K562 (cell line): ENCODE measurements around the gene SNRNP48. TPM values are rescaled to one million over a fixed set of nuclear protein-coding genes. Genes with fewer than 3 reads are reported as not detected.

Experiments used
- BRD4 ChIP-seq: fragments of 200-600 bp; sonication (generic); IDR thresholded peaks from 2 replicates; pipeline ENCODE4 v1.6.1; 2017; ENCODE audit warnings: inconsistent platforms
- FOXA1 ChIP-seq: fragments of 450-650 bp; IDR thresholded peaks from 2 replicates; pipeline ENCODE4 v1.6.1; 2016; ENCODE audit warnings: mild to moderate bottlenecking, borderline replicate concordance
- GABPB2 ChIP-seq: fragments of 250-450 bp; sonication (Bioruptor Pico); conservative IDR thresholded peaks from 2 replicates; pipeline ENCODE4 v1.5.1; 2021; ENCODE audit warnings: mild to moderate bottlenecking
- GATA2 ChIP-seq: sonication (generic); formaldehyde crosslinking; IDR thresholded peaks from 2 replicates; pipeline ENCODE4 v1.4.0; 2020; ENCODE audit warnings: mild to moderate bottlenecking, missing genetic modification reagents
- GTF2E2 ChIP-seq: fragments of 200-800 bp; sonication (Bioruptor generic); IDR thresholded peaks from 2 replicates; pipeline ENCODE4 v1.6.1; 2016; ENCODE audit warnings: missing genetic modification characterization, missing compliant biosample characterization
- GTF2F1 ChIP-seq: IDR thresholded peaks from 2 replicates; pipeline ENCODE4 v1.6.1; 2011; ENCODE audit warnings: low read depth, low read length, improper control_type of control experiment
- HES1 ChIP-seq: fragments of 450-650 bp; IDR thresholded peaks from 2 replicates; pipeline ENCODE4 v1.6.1; 2016; ENCODE audit warnings: low read depth, mild to moderate bottlenecking, moderate library complexity
- MAFF ChIP-seq: IDR thresholded peaks from 2 replicates; pipeline ENCODE4 v1.6.1; 2012; ENCODE audit warnings: low read length, improper control_type of control experiment
- NFIC ChIP-seq: fragments of 450-650 bp; IDR thresholded peaks from 2 replicates; pipeline ENCODE4 v1.6.1; 2017; ENCODE audit warnings: mild to moderate bottlenecking, inconsistent platforms
- OTX1 ChIP-seq: fragments of 450-650 bp; formaldehyde crosslinking; IDR thresholded peaks from 2 replicates; pipeline ENCODE4 v1.4.0; 2022; ENCODE audit warnings: mild to moderate bottlenecking
- POLR2B ChIP-seq: fragments of 450-650 bp; IDR thresholded peaks from 2 replicates; pipeline ENCODE4 v1.6.1; 2018; ENCODE audit warnings: low read depth; ENCODE audit not compliant: partially characterized antibody
- PYGO2 ChIP-seq: fragments of 450-650 bp; IDR thresholded peaks from 2 replicates; pipeline ENCODE4 v1.6.1; 2016; ENCODE audit warnings: mild to moderate bottlenecking, missing genetic modification characterization, moderate library complexity, missing compliant biosample characterization
- RBFOX2 ChIP-seq: fragments of 200-400 bp; formaldehyde crosslinking; IDR thresholded peaks from 2 replicates; pipeline ENCODE4 v1.6.1; 2017; ENCODE audit warnings: low read depth, mild to moderate bottlenecking, low read length, moderate library complexity
- SMARCC2 ChIP-seq: fragments of 450-650 bp; IDR thresholded peaks from 2 replicates; pipeline ENCODE4 v1.6.1; 2017; ENCODE audit warnings: antibody characterized with exemption, moderate library complexity, mild to moderate bottlenecking, low read depth
- THRAP3 ChIP-seq: fragments of 450-650 bp; IDR thresholded peaks from 2 replicates; pipeline ENCODE4 v1.6.1; 2016; ENCODE audit warnings: mild to moderate bottlenecking, inconsistent platforms, borderline replicate concordance
- ZMIZ1 ChIP-seq, 2 experiments: fragments of 150-350 bp in 1 of 2; IDR thresholded peaks; 2 replicates each; pipeline ENCODE4 v1.6.1; 2012 to 2016; ENCODE audit warnings: low read depth in 2 of 2, low read length in 2 of 2, mild to moderate bottlenecking in 1 of 2, moderate library complexity in 1 of 2
- ZNF766 ChIP-seq: fragments of 200-800 bp; sonication (Bioruptor generic); conservative IDR thresholded peaks from 2 replicates; pipeline ENCODE4 v1.6.1; 2016; ENCODE audit warnings: missing genetic modification characterization, missing compliant biosample characterization
- polyA plus RNA-seq, 8 experiments: library from polyadenylated mRNA; depleted of rRNA in 4 of 8; stranded (reverse) in 5 of 8; unstranded in 3 of 8; fragments of >200 nt; fragmentation: Nextera tagmentation in 2 of 8; fragmentation: Illumina TruSeq in 1 of 8; extraction: Ambion mirVana in 2 of 8; extraction: Trizol in 1 of 8; gene quantifications; 2 replicates each; pipeline versions ENCODE4 v1.2.1 to v1.2.3, GENCODE V29; 2011 to 2014; ENCODE audit warnings: inconsistent platforms in 1 of 8, missing spikeins in 1 of 8
- total RNA-seq, 7 experiments: library from RNA; depleted of rRNA in 6 of 7; stranded (reverse); fragments of >200 nt in 6 of 7; fragmentation: Illumina TruSeq in 2 of 7; extraction: Trizol in 2 of 7; gene quantifications; 2 replicates each; pipeline versions ENCODE4 v1.2.1 to v1.2.3, GENCODE V29; 2011 to 2021; ENCODE audit warnings: low replicate concordance in 1 of 7
- TF ChIP-seq, protein P1 (sequence below): fragments of 200-800 bp; sonication (Bioruptor generic); IDR thresholded peaks from 2 replicates; pipeline ENCODE4 v1.6.1; 2016; ENCODE audit warnings: missing genetic modification characterization, missing compliant biosample characterization

SNRNP48 gene
- total and polyA plus RNA-seq, 9 of the 15 experiments (the other 6 are each of a cell fraction or from before 2014, with no cell fraction given): 6.2 to 32.9 (median 18.6) TPM

DNA sequence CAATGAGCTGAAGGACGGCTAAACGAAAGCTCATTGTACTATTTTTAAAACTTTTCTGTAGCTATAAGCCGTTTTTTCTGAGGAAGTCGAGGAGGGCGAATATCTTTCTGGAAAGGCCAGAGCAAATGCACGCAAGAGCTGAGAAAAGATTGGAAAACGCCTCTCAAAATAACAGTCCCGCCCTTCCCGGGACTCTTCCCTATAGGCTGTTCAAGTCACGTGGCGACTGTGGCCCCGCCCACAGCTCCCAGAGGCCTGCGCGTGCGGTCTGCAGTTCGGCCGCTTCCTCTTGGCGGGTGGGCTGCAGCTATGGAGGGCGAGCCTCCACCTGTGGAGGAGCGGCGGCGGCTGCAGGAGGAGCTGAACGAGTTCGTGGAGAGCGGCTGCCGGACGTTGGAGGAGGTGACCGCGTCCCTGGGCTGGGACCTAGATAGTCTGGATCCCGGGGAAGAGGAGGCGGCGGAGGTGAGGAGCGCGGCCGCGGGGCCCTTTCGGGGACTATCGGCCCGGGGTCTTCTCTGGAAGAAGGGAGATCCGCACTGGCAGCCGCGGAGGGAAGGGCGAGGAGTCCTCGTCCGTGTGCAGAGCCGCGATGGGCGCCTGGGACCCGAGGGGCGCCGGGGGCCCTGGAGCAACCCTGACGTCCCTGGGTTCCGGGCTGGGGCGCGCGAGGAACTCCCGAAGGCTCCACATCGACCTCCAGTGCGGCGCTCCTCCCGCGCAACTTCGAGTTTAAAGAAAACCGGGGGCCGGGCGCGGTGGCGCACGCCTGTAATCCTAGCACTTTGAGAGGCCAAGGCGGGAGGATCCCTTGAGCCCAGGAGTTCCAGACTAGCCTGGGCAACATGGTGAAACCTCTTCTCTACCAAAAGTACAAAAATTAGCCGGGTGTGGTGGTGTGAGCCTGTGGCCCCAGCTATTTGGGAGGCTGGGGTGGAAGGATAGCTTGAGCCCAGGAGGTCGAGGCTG lies at the start of gene SNRNP48 (continued):
- TF ChIP-seq, protein P1, sequence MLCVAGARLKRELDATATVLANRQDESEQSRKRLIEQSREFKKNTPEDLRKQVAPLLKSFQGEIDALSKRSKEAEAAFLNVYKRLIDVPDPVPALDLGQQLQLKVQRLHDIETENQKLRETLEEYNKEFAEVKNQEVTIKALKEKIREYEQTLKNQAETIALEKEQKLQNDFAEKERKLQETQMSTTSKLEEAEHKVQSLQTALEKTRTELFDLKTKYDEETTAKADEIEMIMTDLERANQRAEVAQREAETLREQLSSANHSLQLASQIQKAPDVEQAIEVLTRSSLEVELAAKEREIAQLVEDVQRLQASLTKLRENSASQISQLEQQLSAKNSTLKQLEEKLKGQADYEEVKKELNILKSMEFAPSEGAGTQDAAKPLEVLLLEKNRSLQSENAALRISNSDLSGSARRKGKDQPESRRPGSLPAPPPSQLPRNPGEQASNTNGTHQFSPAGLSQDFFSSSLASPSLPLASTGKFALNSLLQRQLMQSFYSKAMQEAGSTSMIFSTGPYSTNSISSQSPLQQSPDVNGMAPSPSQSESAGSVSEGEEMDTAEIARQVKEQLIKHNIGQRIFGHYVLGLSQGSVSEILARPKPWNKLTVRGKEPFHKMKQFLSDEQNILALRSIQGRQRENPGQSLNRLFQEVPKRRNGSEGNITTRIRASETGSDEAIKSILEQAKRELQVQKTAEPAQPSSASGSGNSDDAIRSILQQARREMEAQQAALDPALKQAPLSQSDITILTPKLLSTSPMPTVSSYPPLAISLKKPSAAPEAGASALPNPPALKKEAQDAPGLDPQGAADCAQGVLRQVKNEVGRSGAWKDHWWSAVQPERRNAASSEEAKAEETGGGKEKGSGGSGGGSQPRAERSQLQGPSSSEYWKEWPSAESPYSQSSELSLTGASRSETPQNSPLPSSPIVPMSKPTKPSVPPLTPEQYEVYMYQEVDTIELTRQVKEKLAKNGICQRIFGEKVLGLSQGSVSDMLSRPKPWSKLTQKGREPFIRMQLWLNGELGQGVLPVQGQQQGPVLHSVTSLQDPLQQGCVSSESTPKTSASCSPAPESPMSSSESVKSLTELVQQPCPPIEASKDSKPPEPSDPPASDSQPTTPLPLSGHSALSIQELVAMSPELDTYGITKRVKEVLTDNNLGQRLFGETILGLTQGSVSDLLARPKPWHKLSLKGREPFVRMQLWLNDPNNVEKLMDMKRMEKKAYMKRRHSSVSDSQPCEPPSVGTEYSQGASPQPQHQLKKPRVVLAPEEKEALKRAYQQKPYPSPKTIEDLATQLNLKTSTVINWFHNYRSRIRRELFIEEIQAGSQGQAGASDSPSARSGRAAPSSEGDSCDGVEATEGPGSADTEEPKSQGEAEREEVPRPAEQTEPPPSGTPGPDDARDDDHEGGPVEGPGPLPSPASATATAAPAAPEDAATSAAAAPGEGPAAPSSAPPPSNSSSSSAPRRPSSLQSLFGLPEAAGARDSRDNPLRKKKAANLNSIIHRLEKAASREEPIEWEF (CRISPR knock-in tag): no peak
- TF ChIP-seq ZMIZ1 (IDR thresholded peaks at IDR 0.05; ENCODE audit: low read depth in 2 of 2, low read length in 2 of 2): peak in 1 of 2 experiments; percentile 30; a peak in 1 of 4 replicates
- no peak for TF ChIP-seq GTF2E2 (tag)
- TF ChIP-seq SMARCC2: no peak
- peak; percentile 34; the same call in 1 of the 2 replicates for TF ChIP-seq GTF2F1
- TF ChIP-seq GATA2: no peak
- TF ChIP-seq PYGO2 (tag): no peak
- TF ChIP-seq OTX1 (CRISPR knock-in tag): no peak
- no peak for TF ChIP-seq FOXA1
- peak; percentile 93 for TF ChIP-seq POLR2B
- TF ChIP-seq NFIC: no peak
- peak; percentile 94 for TF ChIP-seq RBFOX2
- TF ChIP-seq ZNF766 (CRISPR knock-in tag): no peak
- no peak for TF ChIP-seq BRD4
- no peak for TF ChIP-seq HES1
- no peak for TF ChIP-seq THRAP3
- TF ChIP-seq MAFF: no peak
- TF ChIP-seq GABPB2 (CRISPR knock-in tag): no peak
